HG02623 (cell line): ENCODE measurements around the gene AXIN1.
"Not testable (repeated sequence)": the region's sequence is repeated elsewhere in the genome, so short reads cannot be mapped to it uniquely, and the experiment has no call there.

Experiments used
- ATAC-seq: cut with Tn5 transposase; IDR thresholded peaks from one replicate; pipeline ENCODE4 v1.9.1; 2021; ENCODE audit warnings: moderate library complexity; ENCODE audit not compliant: unreplicated experiment

AXIN1 gene

GRCh38 chr16:270381-271255 is 81.9 kb downstream of the AXIN1 start:
- ATAC-seq = no peak

DNA sequence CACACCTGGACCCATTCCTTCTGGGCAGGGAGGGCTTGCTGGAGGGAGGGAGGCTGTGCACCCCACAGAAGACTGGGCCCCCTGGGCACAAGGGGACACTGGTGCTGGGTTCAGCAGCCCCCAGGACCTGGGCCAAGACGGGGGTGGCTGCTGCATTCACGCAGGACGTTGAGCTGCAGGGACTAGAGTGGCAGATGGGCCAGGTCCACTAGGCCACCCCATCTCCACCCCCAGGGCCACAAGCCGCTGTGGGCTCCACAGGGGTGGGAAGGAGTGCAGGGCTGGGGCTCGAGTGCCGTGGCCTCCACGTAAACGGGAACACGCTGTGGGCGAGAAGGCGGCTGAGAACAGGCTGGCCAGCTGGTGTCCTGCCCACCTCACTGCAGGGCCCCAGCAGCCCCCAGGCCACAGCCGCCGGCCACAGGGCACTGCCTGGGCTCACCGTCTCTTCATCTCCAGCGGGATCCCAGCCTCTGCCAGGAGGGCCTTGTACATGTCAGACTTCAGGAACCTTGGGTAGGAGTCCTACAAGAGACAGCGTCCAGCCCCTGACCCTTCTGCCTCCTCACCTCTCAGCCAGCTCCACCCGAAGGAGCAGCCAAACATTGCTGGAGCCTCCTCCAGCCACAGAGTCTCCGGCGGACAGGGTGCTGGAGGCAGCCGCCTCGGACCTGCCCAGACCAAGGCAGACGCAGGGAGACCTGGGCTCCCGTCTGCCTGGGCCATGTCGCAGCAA is 83.3 kb downstream of the AXIN1 start:
- no peak for ATAC-seq

DNA sequence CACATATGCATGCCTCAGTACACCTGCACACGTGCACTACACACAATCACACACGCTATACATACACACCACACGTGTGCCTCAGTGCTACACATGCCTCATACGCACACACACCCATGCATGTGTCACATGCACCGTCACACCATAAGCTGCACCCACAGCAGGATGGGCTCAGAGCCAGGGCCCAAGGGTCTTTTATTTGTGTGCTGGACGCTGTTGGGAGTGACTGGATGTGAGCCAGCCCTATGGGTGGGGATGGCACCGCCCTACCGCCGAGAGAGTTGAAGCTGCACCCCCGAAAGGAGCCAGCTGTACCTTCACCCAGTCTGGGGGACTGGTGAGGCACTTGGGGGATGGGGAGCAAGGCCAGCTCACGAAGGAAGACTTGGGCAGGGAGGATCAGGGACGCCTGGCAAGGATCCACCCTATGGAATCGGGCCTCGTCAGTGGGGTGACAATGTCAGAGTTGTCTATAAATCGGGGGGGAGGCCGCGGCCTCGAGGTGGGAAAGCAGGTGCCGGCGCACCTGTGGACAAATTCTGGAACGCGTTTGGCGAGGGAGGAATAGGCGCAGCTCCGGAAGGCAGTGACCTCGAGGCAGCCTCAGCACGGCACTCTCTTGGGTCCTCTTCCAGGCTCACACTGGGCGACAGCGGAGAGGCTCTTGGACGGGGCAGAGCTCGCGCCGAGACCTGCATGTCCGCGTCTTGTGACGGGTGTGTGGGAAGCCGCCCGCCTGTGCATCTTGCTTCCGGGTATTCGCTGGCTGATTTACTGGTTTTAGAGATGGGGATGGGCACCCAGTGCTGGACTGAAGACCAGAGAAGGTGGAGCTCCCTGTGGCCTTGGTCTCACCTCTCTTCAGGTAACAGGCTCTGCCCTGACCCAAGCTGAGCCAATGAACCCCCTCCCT is 84.1 kb downstream of the AXIN1 start:
- ATAC-seq = no peak

DNA sequence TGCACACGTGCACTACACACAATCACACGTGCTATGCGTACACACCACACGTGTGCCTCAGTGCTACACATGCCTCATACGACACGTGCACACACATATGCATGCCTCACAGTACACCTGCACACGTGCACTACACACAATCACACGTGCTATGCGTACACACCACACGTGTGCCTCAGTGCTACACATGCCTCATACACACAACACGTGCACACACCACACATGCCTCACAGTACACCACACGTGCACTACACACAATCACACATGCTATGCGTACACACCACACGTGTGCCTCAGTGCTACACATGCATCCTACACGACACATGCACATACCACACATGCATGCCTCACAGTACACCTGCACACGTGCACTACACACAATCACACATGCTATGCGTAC is 85.0 kb downstream of the AXIN1 start:
- ATAC-seq = not testable (repeated sequence)

GRCh38 chr16:266258-267164 is 86.0 kb downstream of the AXIN1 start:
- ATAC-seq = no peak

GRCh38 chr16:265711-266110 is 86.8 kb downstream of the AXIN1 start:
- no peak for ATAC-seq

DNA sequence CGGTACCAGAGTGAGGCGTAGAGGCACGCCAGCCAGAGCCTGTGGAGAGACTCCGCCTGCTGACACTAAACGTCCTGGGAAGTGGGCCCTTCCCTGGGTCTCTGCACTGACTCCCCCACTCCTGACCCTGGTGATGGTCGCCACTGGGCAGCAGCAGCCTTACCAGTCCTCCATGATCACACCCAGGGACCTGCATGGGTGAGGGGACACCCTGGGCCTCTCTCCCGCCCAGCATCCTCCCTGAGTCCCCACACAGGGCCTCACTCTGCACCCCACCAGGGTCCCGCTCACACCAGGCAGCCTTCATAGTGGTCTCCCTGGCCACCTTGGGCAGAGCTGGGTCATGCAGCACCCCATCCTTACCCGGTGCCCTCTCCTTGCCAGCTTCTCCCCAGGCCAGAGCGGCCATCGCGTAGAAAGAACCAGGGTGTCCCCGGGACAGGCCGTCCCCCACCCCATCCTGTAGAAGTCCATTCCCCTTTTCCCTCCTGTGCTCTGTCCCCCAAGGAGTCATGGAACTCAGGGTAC is 87.5 kb downstream of the AXIN1 start:
- no peak for ATAC-seq

DNA sequence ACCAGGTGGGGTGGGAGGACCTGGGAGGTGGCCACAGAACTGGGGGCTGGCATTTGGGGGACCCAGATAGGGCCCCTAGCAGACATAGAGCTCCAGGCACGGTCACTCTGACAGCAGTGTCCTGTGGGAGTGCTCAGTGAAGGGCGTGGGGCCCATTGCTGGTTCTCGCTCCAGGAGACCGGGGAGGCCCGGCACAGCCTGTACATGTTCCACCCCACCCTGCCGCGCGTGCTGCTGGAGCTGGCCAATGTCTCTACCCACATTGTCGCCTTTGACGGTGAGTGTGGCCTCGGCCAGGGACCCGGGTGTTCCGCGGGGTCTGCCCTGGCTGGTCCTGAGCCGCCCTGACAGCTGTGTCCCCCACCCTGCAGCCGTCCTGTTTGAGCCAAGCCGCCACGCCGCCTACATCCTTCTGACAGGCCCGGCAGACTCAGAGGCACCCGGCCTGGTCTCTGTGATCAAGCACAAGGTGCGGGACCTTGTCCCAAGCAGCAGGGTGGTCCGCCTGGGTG is 88.0 kb downstream of the AXIN1 start:
- no peak for ATAC-seq

GRCh38 chr16:263944-264343 is 88.6 kb downstream of the AXIN1 start:
- no peak for ATAC-seq

DNA sequence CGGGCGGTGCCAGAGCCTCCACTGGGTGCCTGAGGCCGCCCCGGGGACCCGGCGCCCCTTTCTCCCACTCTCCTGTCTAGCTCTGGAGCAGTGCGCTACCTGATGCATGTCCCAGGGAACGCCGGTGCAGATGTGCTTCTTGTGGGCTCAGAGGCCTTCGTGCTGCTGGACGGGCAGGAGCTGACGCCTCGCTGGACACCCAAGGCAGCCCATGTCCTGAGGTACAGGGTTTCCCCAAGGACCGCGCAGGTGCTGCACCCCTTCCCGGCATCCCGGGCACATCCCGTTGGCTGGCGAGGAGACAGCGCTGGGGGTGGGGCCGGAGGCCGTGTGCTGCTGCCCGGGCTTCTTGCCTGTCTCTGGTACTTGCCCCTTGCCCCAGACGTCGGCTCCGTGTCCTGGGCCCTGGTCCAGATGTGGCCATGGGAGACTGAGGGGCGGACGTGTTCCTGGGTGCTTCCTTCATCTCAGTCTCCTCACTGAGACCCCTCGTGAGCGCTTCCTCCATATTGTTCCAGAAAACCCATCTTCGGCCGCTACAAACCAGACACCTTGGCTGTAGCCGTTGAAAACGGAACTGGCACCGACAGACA is 89.2 kb downstream of the AXIN1 start:
- ATAC-seq = no peak

DNA sequence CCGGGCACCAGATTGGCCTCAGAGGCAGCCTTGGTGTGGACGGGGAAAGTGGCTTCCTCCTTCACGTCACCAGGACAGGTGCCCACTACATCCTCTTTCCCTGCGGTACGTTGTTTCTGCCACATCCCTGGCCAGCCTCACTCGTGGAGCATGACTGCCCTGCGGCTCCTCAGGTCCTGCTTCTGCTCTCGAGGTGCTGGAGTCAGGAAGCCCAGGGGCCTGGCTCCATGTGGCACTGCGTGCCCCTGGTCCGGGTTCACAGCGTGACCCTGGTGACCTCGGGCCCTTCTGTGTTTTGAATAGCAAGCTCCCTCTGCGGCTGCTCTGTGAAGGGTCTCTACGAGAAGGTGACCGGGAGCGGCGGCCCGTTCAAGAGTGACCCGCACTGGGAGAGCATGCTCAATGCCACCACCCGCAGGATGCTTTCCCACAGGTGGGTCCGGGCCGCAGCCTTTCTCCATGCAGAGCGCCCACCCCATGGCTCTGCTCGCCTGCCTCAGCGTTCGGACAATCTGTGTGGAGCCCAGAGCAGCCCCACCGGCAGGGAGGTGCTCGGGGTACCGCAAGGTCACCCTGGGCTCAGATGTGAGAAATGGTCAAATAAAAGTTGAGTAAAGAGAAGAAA is 90.3 kb downstream of the AXIN1 start:
- ATAC-seq = no peak

GRCh38 chr16:261031-261691 is 91.4 kb downstream of the AXIN1 start:
- no peak for ATAC-seq

GRCh38 chr16:260326-260725 is 92.2 kb downstream of the AXIN1 start:
- no peak for ATAC-seq

GRCh38 chr16:259814-260253 is 92.7 kb downstream of the AXIN1 start:
- ATAC-seq = no peak

DNA sequence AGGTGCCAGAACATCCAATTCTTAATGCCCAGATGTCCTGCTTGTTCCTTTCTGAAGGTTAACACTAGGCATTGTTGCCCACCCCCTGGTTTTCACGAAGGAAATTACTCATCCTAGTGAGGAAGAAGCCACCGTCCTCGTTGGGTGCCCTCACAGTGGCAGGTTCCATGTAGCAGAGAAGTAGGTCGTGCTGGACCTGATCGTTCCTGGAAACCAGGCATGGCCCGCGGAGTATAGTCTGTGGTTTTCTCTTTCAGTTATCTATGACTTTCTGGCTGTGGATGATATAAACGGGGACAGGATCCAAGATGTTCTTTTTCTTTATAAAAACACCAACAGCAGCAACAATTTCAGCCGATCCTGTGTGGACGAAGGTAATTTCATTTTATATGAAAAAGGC is 93.3 kb downstream of the AXIN1 start:
- no peak for ATAC-seq

DNA sequence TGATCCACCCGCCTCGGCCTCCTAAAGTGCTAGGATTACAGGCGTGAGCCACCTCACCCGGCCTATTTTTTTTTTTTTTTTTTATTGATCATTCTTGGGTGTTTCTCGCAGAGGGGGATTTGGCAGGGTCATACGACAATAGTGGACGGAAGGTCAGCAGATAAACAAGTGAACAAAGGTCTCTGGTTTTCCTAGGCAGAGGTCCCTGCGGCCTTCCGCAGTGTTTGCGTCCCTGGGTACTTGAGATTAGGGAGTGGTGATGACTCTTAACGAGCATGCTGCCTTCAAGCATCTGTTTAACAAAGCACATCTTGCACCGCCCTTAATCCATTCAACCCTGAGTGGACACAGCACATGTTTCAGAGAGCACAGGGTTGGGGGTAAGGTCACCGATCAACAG is 94.4 kb downstream of the AXIN1 start:
- not testable (repeated sequence) for ATAC-seq

- ATAC-seq = no peak
Observed at GRCh38 chr16:255183-255582, 97.3 kb downstream of the AXIN1 start.

DNA sequence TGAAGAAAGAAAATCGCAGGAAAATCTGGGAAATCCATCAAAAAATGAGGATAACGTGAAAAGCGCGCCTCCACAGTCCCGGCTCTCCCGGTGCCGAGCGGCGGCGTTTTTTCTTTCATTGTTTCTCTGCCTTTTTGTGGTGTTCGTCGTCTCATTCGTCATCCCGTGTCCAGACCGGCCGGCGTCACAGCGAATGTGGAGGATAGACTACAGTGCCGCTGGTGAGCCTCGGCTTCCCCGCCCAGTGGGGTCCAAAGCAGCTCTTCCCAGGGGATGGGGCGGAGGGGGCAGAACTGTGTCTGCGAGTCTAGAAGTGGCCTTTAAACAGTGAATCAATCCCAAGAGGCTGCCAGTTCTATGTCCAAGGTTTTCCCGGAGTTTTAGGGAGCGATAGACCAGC is 98.1 kb downstream of the AXIN1 start:
- ATAC-seq = no peak
